K562 (cell line): ENCODE results near the gene ACER1.

Source experiments
- EGR1 ChIP-seq: fragments of 450-650 bp; conservative IDR thresholded peaks from 2 replicates; pipeline ENCODE4 v1.6.1; 2017; ENCODE audit warnings: mild to moderate bottlenecking
- NFRKB ChIP-seq: fragments of 450-650 bp; IDR thresholded peaks from 2 replicates; pipeline ENCODE4 v1.6.1; 2016; ENCODE audit warnings: low read depth
- RBM14 ChIP-seq: fragments of 200-400 bp; formaldehyde crosslinking; IDR thresholded peaks from 2 replicates; pipeline ENCODE4 v1.6.1; 2018; ENCODE audit warnings: low read depth, mild to moderate bottlenecking, low read length, moderate library complexity, borderline replicate concordance; ENCODE audit not compliant: insufficient read depth
- TF ChIP-seq, protein P1 (sequence below), 3 experiments: IDR thresholded peaks in 2 of 3; conservative IDR thresholded peaks in 1 of 3; 2 replicates each; pipeline ENCODE4 v1.5.1; 2011 to 2012; ENCODE audit warnings: low read length in 3 of 3, mild to moderate bottlenecking in 3 of 3, control low read depth in 2 of 3, improper control_type of control experiment in 1 of 3, inconsistent platforms in 1 of 3, low read depth in 1 of 3, mixed read lengths in 1 of 3, moderate library complexity in 1 of 3; ENCODE audit not compliant: insufficient read depth in 2 of 3

DNA sequence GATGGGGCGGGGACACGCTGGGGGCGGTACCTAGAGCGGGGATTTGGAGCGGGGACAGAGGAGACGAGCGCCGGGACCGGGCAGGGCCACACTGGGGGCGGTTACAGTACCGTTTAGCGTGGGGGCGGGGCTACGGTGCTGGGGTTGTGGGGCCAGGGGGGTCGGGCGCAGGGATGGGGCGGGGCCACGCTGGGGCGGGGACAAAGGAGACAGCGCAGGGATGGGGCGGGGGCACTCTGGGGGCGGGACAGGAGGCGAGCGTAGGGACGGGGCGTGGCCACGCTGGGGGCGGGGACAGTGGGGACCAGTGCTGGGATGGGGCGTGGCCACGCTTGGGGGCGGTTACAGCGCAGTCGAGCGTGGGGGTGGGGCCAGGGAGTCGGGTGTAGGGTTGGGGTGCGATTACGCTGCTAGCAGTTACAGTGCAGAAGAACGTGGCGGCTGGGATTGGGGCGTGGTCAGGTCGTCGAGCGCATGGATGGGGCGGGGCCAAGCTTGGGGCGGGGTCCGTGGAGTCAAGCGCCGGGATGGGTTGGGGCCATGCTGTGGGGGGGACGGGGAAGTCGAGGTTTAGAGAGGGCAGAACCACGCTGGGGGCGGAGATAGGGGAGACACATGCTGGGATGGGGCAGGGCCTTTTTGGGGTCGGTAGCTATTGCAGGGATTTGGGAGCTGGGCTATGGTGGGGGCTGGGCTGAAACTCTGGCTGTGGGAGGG is 39.8 kb upstream of the ACER1 start:
- TF ChIP-seq EGR1, result no peak
- TF ChIP-seq, protein P1, sequence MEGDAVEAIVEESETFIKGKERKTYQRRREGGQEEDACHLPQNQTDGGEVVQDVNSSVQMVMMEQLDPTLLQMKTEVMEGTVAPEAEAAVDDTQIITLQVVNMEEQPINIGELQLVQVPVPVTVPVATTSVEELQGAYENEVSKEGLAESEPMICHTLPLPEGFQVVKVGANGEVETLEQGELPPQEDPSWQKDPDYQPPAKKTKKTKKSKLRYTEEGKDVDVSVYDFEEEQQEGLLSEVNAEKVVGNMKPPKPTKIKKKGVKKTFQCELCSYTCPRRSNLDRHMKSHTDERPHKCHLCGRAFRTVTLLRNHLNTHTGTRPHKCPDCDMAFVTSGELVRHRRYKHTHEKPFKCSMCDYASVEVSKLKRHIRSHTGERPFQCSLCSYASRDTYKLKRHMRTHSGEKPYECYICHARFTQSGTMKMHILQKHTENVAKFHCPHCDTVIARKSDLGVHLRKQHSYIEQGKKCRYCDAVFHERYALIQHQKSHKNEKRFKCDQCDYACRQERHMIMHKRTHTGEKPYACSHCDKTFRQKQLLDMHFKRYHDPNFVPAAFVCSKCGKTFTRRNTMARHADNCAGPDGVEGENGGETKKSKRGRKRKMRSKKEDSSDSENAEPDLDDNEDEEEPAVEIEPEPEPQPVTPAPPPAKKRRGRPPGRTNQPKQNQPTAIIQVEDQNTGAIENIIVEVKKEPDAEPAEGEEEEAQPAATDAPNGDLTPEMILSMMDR (IDR thresholded peaks at IDR 0.05 in 2 of 3, conservative IDR thresholded peaks at IDR 0.05 in 1 of 3; ENCODE audit: insufficient read depth in 2 of 3, low read depth in 1 of 3, low read length in 3 of 3), result no peak
- TF ChIP-seq NFRKB, result no peak
- no peak for TF ChIP-seq RBM14
